Activated B cell treated with CpG ODN at 0.5 μM for 24 hours (primary cell): ENCODE measurements around the gene ZNF668. TPM values are rescaled to one million over a fixed set of nuclear protein-coding genes. Genes with fewer than 3 reads are reported as not detected.

ENCODE experiments used
- ATAC-seq: fragments of 200-7000 bp; cut with Tn5 transposase; one replicate; pipeline ENCODE4 v1.10.0; 2021; ENCODE audit warnings: low read depth, mild to moderate bottlenecking, moderate library complexity
- CTCF ChIA-PET: fragments of 350-600 bp; sonication (Branson Sonifier 250); formaldehyde crosslinking; loops from one replicate; lab custom pipeline; 2021; ENCODE audit warnings: antibody characterized with exemption; lab: Charles Lee
- POLR2A ChIA-PET: fragments of 350-600 bp; sonication (Branson Sonifier 250); formaldehyde crosslinking; loops from one replicate; lab custom pipeline; 2021; ENCODE audit warnings: antibody characterized with exemption; lab: Charles Lee
- DNase-seq: peaks from one replicate; pipeline ENCODE4 v3.0.0; 2022
- H3K27ac Mint-ChIP-seq: one replicate; pipeline ENCODE4 v1.8.0; 2020; ENCODE audit warnings: mixed read lengths
- H3K27me3 Mint-ChIP-seq: one replicate; pipeline ENCODE4 v1.8.0; 2021; ENCODE audit warnings: mixed read lengths
- H3K36me3 Mint-ChIP-seq: one replicate; pipeline ENCODE4 v1.8.0; 2021; ENCODE audit warnings: low read depth, mixed read lengths
- H3K4me1 Mint-ChIP-seq: one replicate; pipeline ENCODE4 v1.8.0; 2021; ENCODE audit warnings: mixed read lengths
- H3K4me3 Mint-ChIP-seq: one replicate; pipeline ENCODE4 v1.8.0; 2020; ENCODE audit warnings: mild to moderate bottlenecking, mixed read lengths
- H3K9me3 Mint-ChIP-seq: one replicate; pipeline ENCODE4 v1.8.0; 2020; ENCODE audit warnings: mixed read lengths
- CTCF ChIP-seq: fragments of 200-600 bp; IDR thresholded peaks from one replicate; pipeline ENCODE4 v1.8.0; 2022; ENCODE audit warnings: antibody characterized with exemption, mild to moderate bottlenecking
- intact Hi-C: fragments of 100-400 bp; cut with micrococcal nuclease; formaldehyde crosslinking; loops from one replicate; pipeline ENCODE4 v1.15.1; 2024
- total RNA-seq: library from RNA; stranded (reverse); gene quantifications from 2 replicates; pipeline ENCODE4 v1.2.3, GENCODE V29; 2022

The ZNF668 gene
- total RNA-seq, 1 donor from 2014 or later = 10.1 TPM

- H3K36me3 Mint-ChIP-seq = peaks cover 74% of the 10 kb centered on the region
- CTCF ChIA-PET = no interaction called here
- intact Hi-C loops = no loop called here
Measured at GRCh38 chr16:31080756-31081419, 6.8 kb upstream of the ZNF668 start.

GRCh38 chr16:31080035-31080629 lies 6.1 kb upstream of the ZNF668 start:
- ATAC-seq (no peak), DNase-seq (no peak)
- H3K4me3 Mint-ChIP-seq = no peak overlapping the region
- intact Hi-C loops = no loop called here
- no peak overlapping the region for H3K27ac Mint-ChIP-seq
- H3K4me1 Mint-ChIP-seq = peaks cover 22% of the 10 kb centered on the region
- ChIA-PET POLR2A (interaction anchor here (1.3 kb wide), 1 partner anchor 62 kb away, joined by 3 read pairs; no protein-coding TSS in a partner anchor), CTCF (no interaction called here)
- H3K27me3 Mint-ChIP-seq = no peaks in the 10 kb centered on the region
- H3K9me3 Mint-ChIP-seq = no peaks in the 10 kb centered on the region
- no peak for TF ChIP-seq CTCF
- H3K36me3 Mint-ChIP-seq = peaks cover 70% of the 10 kb centered on the region

More at GRCh38 chr16:31080756-31081419, 6.8 kb upstream of the ZNF668 start:
- H3K9me3 Mint-ChIP-seq = no peaks in the 10 kb centered on the region
- DNase-seq = no peak
- no peak for TF ChIP-seq CTCF
- no peak for ATAC-seq
- no peak overlapping the region for H3K4me3 Mint-ChIP-seq
- POLR2A ChIA-PET = interaction anchor here (1.3 kb wide), 1 partner anchor 61 kb away, joined by 3 read pairs; no protein-coding TSS in a partner anchor
- peaks cover 16% of the 10 kb centered on the region for H3K4me1 Mint-ChIP-seq
- no peaks in the 10 kb centered on the region for H3K27me3 Mint-ChIP-seq
- H3K27ac Mint-ChIP-seq = no peak overlapping the region

- no peaks in the 10 kb centered on the region for H3K9me3 Mint-ChIP-seq
- H3K4me1 Mint-ChIP-seq = peaks cover 29% of the 10 kb centered on the region
- ChIA-PET POLR2A (interaction anchor here (1.3 kb wide), 1 partner anchor 63 kb away, joined by 3 read pairs; no protein-coding TSS in a partner anchor), CTCF (no interaction called here)
- intact Hi-C loops = no loop called here
- H3K4me3 Mint-ChIP-seq = no peak overlapping the region
- no peak for DNase-seq
- H3K27ac Mint-ChIP-seq = no peak overlapping the region
- peaks cover 77% of the 10 kb centered on the region for H3K36me3 Mint-ChIP-seq
- no peaks in the 10 kb centered on the region for H3K27me3 Mint-ChIP-seq
- no peak for ATAC-seq
- TF ChIP-seq CTCF = no peak
Measured at GRCh38 chr16:31079342-31079944, 5.4 kb upstream of the ZNF668 start.

- H3K4me3 Mint-ChIP-seq = no peak overlapping the region
- intact Hi-C loops = no loop called here
- no peak for TF ChIP-seq CTCF
- no peaks in the 10 kb centered on the region for H3K27me3 Mint-ChIP-seq
- H3K4me1 Mint-ChIP-seq = peaks cover 29% of the 10 kb centered on the region
- DNase-seq (no peak), ATAC-seq (no peak)
- POLR2A ChIA-PET = no interaction called here
- H3K27ac Mint-ChIP-seq = no peak overlapping the region
- H3K9me3 Mint-ChIP-seq = no peaks in the 10 kb centered on the region
- peaks cover 82% of the 10 kb centered on the region for H3K36me3 Mint-ChIP-seq
- CTCF ChIA-PET = no interaction called here
Measured at GRCh38 chr16:31078597-31079341, 4.7 kb upstream of the ZNF668 start.
